GM23338 (cell line): ENCODE results near the gene RMND5A. TPM values are rescaled to one million over a fixed set of nuclear protein-coding genes. Genes with fewer than 3 reads are reported as not detected.
"Not testable (repeated sequence)": the region's sequence is repeated elsewhere in the genome, so short reads cannot be mapped to it uniquely, and the experiment has no call there.

ENCODE experiments used
- ATAC-seq: fragments of 200-7000 bp; cut with Tn5 transposase; 3 replicates; pipeline ENCODE4 v1.9.1; 2020
- DNase-seq: peaks from one replicate; pipeline ENCODE4 v3.0.0-alpha.2; 2015; ENCODE audit warnings: low spot score
- H2AFZ ChIP-seq: fragments of 200-600 bp; sonication (generic); 2 replicates; pipeline ENCODE4 v1.8.0; 2016; ENCODE audit warnings: antibody characterized with exemption, mild to moderate bottlenecking, moderate library complexity
- H3F3A ChIP-seq: fragments of 200-600 bp; sonication (generic); replicated peaks from 2 replicates; pipeline ENCODE4 v1.8.0; 2017; ENCODE audit warnings: antibody characterized with exemption, mixed run types, low read depth
- H3K27ac ChIP-seq: fragments of 200-600 bp; sonication (generic); 2 replicates; pipeline ENCODE4 v1.6.1; 2016; ENCODE audit warnings: low read depth
- H3K27me3 ChIP-seq: fragments of 200-600 bp; sonication (generic); 2 replicates; pipeline ENCODE4 v1.8.0; 2016; ENCODE audit warnings: mild to moderate bottlenecking, mixed run types, moderate library complexity; ENCODE audit not compliant: insufficient read depth
- H3K36me3 ChIP-seq: fragments of 200-600 bp; sonication (generic); 2 replicates; pipeline ENCODE4 v1.8.0; 2016; ENCODE audit warnings: mild to moderate bottlenecking; ENCODE audit not compliant: insufficient read depth
- H3K4me1 ChIP-seq: fragments of 200-600 bp; sonication (generic); 2 replicates; pipeline ENCODE4 v1.8.0; 2016; ENCODE audit warnings: mild to moderate bottlenecking, moderate library complexity; ENCODE audit not compliant: insufficient read depth
- H3K4me2 ChIP-seq: fragments of 200-600 bp; sonication (generic); 2 replicates; pipeline ENCODE4 v1.7.1; 2017; ENCODE audit warnings: mixed run types
- H3K4me3 ChIP-seq: fragments of 200-600 bp; sonication (generic); 2 replicates; pipeline ENCODE4 v1.6.1; 2016; ENCODE audit warnings: mixed run types
- H3K79me2 ChIP-seq: fragments of 200-600 bp; sonication (generic); replicated peaks from 2 replicates; pipeline ENCODE4 v1.8.0; 2017; ENCODE audit warnings: mild to moderate bottlenecking; ENCODE audit not compliant: insufficient read depth
- H3K9me2 ChIP-seq: fragments of 200-600 bp; sonication (generic); 2 replicates; pipeline ENCODE4 v1.8.0; 2017; ENCODE audit not compliant: insufficient read depth
- H4K20me1 ChIP-seq: fragments of 200-600 bp; sonication (generic); replicated peaks from 2 replicates; pipeline ENCODE4 v1.8.0; 2017; ENCODE audit warnings: mild to moderate bottlenecking; ENCODE audit not compliant: insufficient read depth
- H3K27ac Mint-ChIP-seq: 2 replicates; pipeline ENCODE4 v1.8.0; 2020; ENCODE audit warnings: inconsistent platforms, mild to moderate bottlenecking, moderate library complexity, mixed read lengths
- H3K27me3 Mint-ChIP-seq: 3 replicates; pipeline ENCODE4 v1.8.0; 2022; ENCODE audit warnings: low read depth, mild to moderate bottlenecking, moderate library complexity, mixed read lengths, inconsistent platforms; ENCODE audit not compliant: insufficient read depth, poor library complexity
- H3K36me3 Mint-ChIP-seq: 3 replicates; pipeline ENCODE4 v1.8.0; 2021; ENCODE audit warnings: low read depth, mild to moderate bottlenecking, inconsistent platforms, moderate library complexity, mixed read lengths
- H3K4me1 Mint-ChIP-seq: 3 replicates; pipeline ENCODE4 v1.8.0; 2020; ENCODE audit warnings: mild to moderate bottlenecking, inconsistent platforms, mixed read lengths
- H3K4me3 Mint-ChIP-seq: 3 replicates; pipeline ENCODE4 v1.8.0; 2021; ENCODE audit warnings: moderate library complexity, mild to moderate bottlenecking, inconsistent platforms, mixed read lengths
- H3K9me3 Mint-ChIP-seq: 3 replicates; pipeline ENCODE4 v1.8.0; 2020; ENCODE audit warnings: moderate library complexity, mild to moderate bottlenecking, inconsistent platforms, mixed read lengths
- polyA plus RNA-seq: library from polyadenylated mRNA; unstranded; fragments of >200 nt; fragmentation: Nextera tagmentation; extraction: Ambion mirVana; gene quantifications from 2 replicates; pipeline ENCODE4 v1.2.1, GENCODE V29; 2016
- total RNA-seq: library from RNA; depleted of rRNA; stranded (reverse); fragments of >200 nt; shearing (Covaris generic); gene quantifications from 2 replicates; pipeline ENCODE4 v1.2.3, GENCODE V29; 2014

Gene RMND5A
- total and polyA plus RNA-seq, 2 experiments from 2014 or later, result 24.0 to 87.9 TPM

GRCh38 chr2:86733528-86733927 is 13.4 kb downstream of the RMND5A start:
- H3K4me1 ChIP-seq, H3K36me3 Mint-ChIP-seq, H3K36me3 ChIP-seq, H3K27me3 Mint-ChIP-seq, H3K27ac Mint-ChIP-seq, H3K4me1 Mint-ChIP-seq, ATAC-seq, DNase-seq, H3K9me2 ChIP-seq, H3K79me2 ChIP-seq, H3K27me3 ChIP-seq, H3K4me3 ChIP-seq, H3K9me3 Mint-ChIP-seq, H4K20me1 ChIP-seq, H3K4me2 ChIP-seq, H3K27ac ChIP-seq, H3K4me3 Mint-ChIP-seq, H3F3A ChIP-seq, H2AFZ ChIP-seq: not testable (repeated sequence)

- DNase-seq, H3F3A ChIP-seq, H3K27me3 ChIP-seq, H3K36me3 ChIP-seq, H3K27me3 Mint-ChIP-seq, H3K4me3 Mint-ChIP-seq, H3K27ac Mint-ChIP-seq, H4K20me1 ChIP-seq, H2AFZ ChIP-seq, H3K27ac ChIP-seq, ATAC-seq, H3K4me1 ChIP-seq, H3K9me2 ChIP-seq, H3K36me3 Mint-ChIP-seq, H3K9me3 Mint-ChIP-seq, H3K4me1 Mint-ChIP-seq, H3K4me3 ChIP-seq, H3K79me2 ChIP-seq, H3K4me2 ChIP-seq: not testable (repeated sequence)
These were observed 14.8 kb downstream of the RMND5A start for GRCh38 chr2:86734896-86735295.

GRCh38 chr2:86739485-86739884 is 19.4 kb downstream of the RMND5A start:
- DNase-seq, H3K36me3 ChIP-seq, H3K9me2 ChIP-seq, H3K27ac ChIP-seq, ATAC-seq, H3K4me3 ChIP-seq, H2AFZ ChIP-seq, H3F3A ChIP-seq, H3K9me3 Mint-ChIP-seq, H3K4me2 ChIP-seq, H3K27ac Mint-ChIP-seq, H4K20me1 ChIP-seq, H3K4me1 Mint-ChIP-seq, H3K27me3 ChIP-seq, H3K4me1 ChIP-seq, H3K4me3 Mint-ChIP-seq, H3K27me3 Mint-ChIP-seq: not testable (repeated sequence)
- peaks cover 17% of the 10 kb centered on the region for H3K79me2 ChIP-seq
- H3K36me3 Mint-ChIP-seq, result peaks cover 14% of the 10 kb centered on the region; the same call in 2 of the 3 replicates

- ATAC-seq, result peak; percentile 68
- not testable (repeated sequence) for H3K4me3 Mint-ChIP-seq, H3K4me2 ChIP-seq, H2AFZ ChIP-seq, H3K9me2 ChIP-seq, H3K4me1 ChIP-seq, H3K4me1 Mint-ChIP-seq, H3K27ac Mint-ChIP-seq, H4K20me1 ChIP-seq, H3K36me3 ChIP-seq, H3K9me3 Mint-ChIP-seq, H3K27me3 ChIP-seq, DNase-seq, H3K27ac ChIP-seq, H3K27me3 Mint-ChIP-seq, H3K4me3 ChIP-seq, H3F3A ChIP-seq
- H3K36me3 Mint-ChIP-seq, result peaks cover 14% of the 10 kb centered on the region; the same call in 2 of the 3 replicates
- peaks cover 20% of the 10 kb centered on the region for H3K79me2 ChIP-seq
These were observed 19.8 kb downstream of the RMND5A start for GRCh38 chr2:86739889-86740288.

- not testable (repeated sequence) for DNase-seq, H3K9me3 Mint-ChIP-seq, H3K36me3 ChIP-seq, H3K27ac Mint-ChIP-seq, H3K27me3 Mint-ChIP-seq, H3K4me1 Mint-ChIP-seq, H4K20me1 ChIP-seq, H3K4me1 ChIP-seq, H2AFZ ChIP-seq, H3K4me3 Mint-ChIP-seq, H3K4me3 ChIP-seq, H3K27ac ChIP-seq, ATAC-seq, H3K4me2 ChIP-seq, H3F3A ChIP-seq, H3K9me2 ChIP-seq, H3K27me3 ChIP-seq
- H3K36me3 Mint-ChIP-seq, result peaks cover 14% of the 10 kb centered on the region; the same call in 2 of the 3 replicates
- H3K79me2 ChIP-seq, result peaks cover 41% of the 10 kb centered on the region
These were observed 21.9 kb downstream of the RMND5A start for GRCh38 chr2:86741889-86742498.
